Ishikawa (cell line): ENCODE results near the gene CTSS.

Experiments
- CEBPB ChIP-seq: IDR thresholded peaks from 2 replicates; pipeline ENCODE4 v1.6.1; 2012
- CREB1 ChIP-seq: IDR thresholded peaks from 2 replicates; pipeline ENCODE4 v1.6.1; 2012; ENCODE audit warnings: low read depth
- EGR1 ChIP-seq: IDR thresholded peaks from 2 replicates; pipeline ENCODE4 v1.6.1; 2012
- EP300 ChIP-seq: IDR thresholded peaks from 2 replicates; pipeline ENCODE4 v1.6.1; 2012; ENCODE audit warnings: borderline replicate concordance
- FOXM1 ChIP-seq: IDR thresholded peaks from 2 replicates; pipeline ENCODE4 v1.6.1; 2012; ENCODE audit warnings: low read depth, borderline replicate concordance
- NFIC ChIP-seq: IDR thresholded peaks from 2 replicates; pipeline ENCODE4 v1.6.1; 2012
- RAD21 ChIP-seq: IDR thresholded peaks from 2 replicates; pipeline ENCODE4 v1.6.1; 2012; ENCODE audit warnings: low read depth
- TAF1 ChIP-seq: IDR thresholded peaks from 2 replicates; pipeline ENCODE4 v1.6.1; 2012; ENCODE audit warnings: low read depth, mild to moderate bottlenecking
- TCF12 ChIP-seq: IDR thresholded peaks from 2 replicates; pipeline ENCODE4 v1.6.1; 2012; ENCODE audit warnings: low read depth
- TEAD4 ChIP-seq: IDR thresholded peaks from 2 replicates; pipeline ENCODE4 v1.6.1; 2012
- YY1 ChIP-seq: IDR thresholded peaks from 2 replicates; pipeline ENCODE4 v1.6.1; 2012; ENCODE audit warnings: low read depth
- ZBTB7A ChIP-seq: IDR thresholded peaks from 2 replicates; pipeline ENCODE4 v1.6.1; 2012; ENCODE audit warnings: low read depth
- TF ChIP-seq, protein P1 (sequence below): IDR thresholded peaks from 2 replicates; pipeline ENCODE4 v1.6.1; 2012
- TF ChIP-seq, protein P2 (sequence below): IDR thresholded peaks from 2 replicates; pipeline ENCODE4 v1.6.1; 2012; ENCODE audit warnings: low read depth, mild to moderate bottlenecking
- TF ChIP-seq, protein P3 (sequence below): IDR thresholded peaks from 2 replicates; pipeline ENCODE4 v1.6.1; 2012

CTSS gene

DNA sequence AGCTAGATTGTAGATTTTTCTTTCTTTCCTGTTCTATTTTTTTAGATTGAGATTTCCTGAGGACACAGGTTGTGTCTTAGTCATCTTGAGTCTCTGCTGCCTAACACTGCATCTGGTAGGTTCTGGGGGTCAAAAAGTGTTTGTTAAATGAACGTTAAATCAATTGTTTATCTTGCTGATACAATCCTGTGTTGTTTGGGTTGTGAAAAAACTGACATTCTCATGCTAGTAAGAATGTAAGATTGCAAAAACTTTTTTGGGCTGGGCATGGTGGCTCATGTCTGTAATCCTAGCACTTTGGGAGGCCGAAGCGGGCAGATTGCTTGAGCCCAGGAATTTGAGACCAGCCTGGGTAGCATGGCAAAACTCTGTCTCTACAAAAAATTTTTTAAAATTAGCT lies 39.1 kb upstream of the CTSS start:
- TF ChIP-seq, protein P1, sequence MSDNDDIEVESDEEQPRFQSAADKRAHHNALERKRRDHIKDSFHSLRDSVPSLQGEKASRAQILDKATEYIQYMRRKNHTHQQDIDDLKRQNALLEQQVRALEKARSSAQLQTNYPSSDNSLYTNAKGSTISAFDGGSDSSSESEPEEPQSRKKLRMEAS: no peak

DNA sequence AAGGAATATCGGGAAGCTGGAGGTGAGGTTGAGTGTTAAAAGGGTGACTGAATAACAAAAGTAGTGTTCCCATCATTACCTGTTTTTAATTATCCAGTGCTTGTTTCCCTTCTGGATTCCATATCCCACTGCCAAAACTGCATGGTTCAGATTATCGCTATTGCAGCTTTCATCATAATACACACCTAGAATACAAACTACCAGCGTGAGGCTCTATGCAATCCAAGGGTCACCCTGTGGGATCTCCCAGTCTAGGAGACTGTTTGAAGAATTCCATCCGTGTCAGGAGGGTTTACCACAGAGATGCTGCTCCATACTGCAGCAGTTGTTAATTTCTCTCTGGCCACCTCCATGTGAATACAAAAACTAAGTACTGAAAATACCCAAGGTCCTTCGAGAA lies 33.5 kb upstream of the CTSS start:
- no peak for TF ChIP-seq CEBPB
- no peak for TF ChIP-seq NFIC
- no peak for TF ChIP-seq TCF12
- no peak for TF ChIP-seq CREB1
- TF ChIP-seq, protein P1: no peak
- TF ChIP-seq RAD21: no peak
- no peak for TF ChIP-seq EP300
- TF ChIP-seq, protein P2, sequence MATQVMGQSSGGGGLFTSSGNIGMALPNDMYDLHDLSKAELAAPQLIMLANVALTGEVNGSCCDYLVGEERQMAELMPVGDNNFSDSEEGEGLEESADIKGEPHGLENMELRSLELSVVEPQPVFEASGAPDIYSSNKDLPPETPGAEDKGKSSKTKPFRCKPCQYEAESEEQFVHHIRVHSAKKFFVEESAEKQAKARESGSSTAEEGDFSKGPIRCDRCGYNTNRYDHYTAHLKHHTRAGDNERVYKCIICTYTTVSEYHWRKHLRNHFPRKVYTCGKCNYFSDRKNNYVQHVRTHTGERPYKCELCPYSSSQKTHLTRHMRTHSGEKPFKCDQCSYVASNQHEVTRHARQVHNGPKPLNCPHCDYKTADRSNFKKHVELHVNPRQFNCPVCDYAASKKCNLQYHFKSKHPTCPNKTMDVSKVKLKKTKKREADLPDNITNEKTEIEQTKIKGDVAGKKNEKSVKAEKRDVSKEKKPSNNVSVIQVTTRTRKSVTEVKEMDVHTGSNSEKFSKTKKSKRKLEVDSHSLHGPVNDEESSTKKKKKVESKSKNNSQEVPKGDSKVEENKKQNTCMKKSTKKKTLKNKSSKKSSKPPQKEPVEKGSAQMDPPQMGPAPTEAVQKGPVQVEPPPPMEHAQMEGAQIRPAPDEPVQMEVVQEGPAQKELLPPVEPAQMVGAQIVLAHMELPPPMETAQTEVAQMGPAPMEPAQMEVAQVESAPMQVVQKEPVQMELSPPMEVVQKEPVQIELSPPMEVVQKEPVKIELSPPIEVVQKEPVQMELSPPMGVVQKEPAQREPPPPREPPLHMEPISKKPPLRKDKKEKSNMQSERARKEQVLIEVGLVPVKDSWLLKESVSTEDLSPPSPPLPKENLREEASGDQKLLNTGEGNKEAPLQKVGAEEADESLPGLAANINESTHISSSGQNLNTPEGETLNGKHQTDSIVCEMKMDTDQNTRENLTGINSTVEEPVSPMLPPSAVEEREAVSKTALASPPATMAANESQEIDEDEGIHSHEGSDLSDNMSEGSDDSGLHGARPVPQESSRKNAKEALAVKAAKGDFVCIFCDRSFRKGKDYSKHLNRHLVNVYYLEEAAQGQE: no peak
- TF ChIP-seq YY1: no peak
- TF ChIP-seq TAF1: no peak
- TF ChIP-seq, protein P3, sequence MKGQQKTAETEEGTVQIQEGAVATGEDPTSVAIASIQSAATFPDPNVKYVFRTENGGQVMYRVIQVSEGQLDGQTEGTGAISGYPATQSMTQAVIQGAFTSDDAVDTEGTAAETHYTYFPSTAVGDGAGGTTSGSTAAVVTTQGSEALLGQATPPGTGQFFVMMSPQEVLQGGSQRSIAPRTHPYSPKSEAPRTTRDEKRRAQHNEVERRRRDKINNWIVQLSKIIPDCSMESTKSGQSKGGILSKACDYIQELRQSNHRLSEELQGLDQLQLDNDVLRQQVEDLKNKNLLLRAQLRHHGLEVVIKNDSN: no peak
- TF ChIP-seq FOXM1: no peak
- TF ChIP-seq EGR1: no peak

DNA sequence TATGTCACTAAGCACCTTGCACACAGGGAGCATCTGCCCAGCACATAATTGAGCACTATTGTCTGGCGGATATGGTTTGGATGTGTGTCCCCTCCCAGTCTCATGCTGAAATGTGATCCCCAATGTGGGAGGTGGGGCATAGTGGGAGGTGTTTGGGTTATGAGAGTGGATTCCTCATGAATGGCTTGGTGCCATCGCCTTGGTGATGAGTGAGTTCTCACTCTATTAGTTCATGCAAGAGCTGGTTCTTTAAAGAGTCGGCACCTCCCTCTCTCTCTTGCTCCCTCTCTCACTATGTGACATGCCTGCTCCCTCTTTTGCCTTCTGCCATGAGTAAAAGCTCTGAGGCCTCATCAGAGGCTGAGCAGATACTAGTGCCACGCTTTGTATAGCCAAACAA lies 32.9 kb upstream of the CTSS start:
- TF ChIP-seq CEBPB: no peak
- no peak for TF ChIP-seq ZBTB7A
- no peak for TF ChIP-seq FOXM1
- no peak for TF ChIP-seq CREB1
- TF ChIP-seq EGR1: no peak
- no peak for TF ChIP-seq NFIC
- TF ChIP-seq, protein P3: no peak
- TF ChIP-seq EP300: no peak
- TF ChIP-seq, protein P1: no peak
- TF ChIP-seq TEAD4: no peak
- no peak for TF ChIP-seq TAF1
- TF ChIP-seq TCF12: no peak
- TF ChIP-seq, protein P2: no peak
- no peak for TF ChIP-seq RAD21
- no peak for TF ChIP-seq YY1

DNA sequence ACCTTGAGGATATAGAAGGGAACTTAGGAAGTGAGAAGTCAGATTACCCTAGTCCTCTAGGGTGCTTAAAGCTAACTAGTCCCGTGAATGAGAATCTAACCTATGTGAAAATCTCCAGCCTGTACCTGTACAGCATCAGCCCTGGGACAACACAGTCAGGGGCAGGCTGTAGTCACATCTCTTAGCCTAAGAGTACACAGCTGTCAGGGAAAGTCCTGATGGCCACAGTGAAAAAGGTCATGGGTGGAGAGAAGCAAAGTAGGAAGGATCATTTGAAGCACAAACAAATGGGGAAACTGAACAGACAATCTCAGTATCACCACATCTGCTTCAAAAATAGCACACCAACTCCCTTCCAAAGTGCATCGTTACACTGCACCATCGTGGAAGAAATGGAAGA lies 30.8 kb upstream of the CTSS start:
- no peak for TF ChIP-seq EGR1
- TF ChIP-seq, protein P1: no peak
- no peak for TF ChIP-seq RAD21
- no peak for TF ChIP-seq TAF1
- TF ChIP-seq YY1: no peak
- no peak for TF ChIP-seq CREB1
- no peak for TF ChIP-seq TCF12
- no peak for TF ChIP-seq EP300
- no peak for TF ChIP-seq ZBTB7A

DNA sequence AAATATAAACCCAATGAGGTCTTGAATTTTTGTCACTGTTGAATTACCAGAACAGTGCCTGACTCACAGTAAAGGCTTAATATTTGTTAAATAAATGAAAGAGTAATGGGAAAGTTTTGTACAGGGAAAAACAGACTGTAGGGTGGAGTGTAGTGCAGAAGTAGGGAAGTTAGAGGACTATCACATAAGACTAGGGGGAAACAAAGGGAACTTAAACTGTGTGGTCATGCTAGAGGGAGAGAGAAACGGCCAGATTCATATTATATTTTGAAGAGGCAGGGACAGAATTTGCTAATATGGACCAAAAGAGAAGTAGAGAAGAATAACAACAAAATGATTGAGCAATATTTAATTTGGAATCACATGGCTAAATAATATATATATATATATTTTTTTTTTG lies 27.6 kb upstream of the CTSS start:
- no peak for TF ChIP-seq TCF12
- TF ChIP-seq EP300: no peak
- no peak for TF ChIP-seq TAF1
- no peak for TF ChIP-seq CEBPB

DNA sequence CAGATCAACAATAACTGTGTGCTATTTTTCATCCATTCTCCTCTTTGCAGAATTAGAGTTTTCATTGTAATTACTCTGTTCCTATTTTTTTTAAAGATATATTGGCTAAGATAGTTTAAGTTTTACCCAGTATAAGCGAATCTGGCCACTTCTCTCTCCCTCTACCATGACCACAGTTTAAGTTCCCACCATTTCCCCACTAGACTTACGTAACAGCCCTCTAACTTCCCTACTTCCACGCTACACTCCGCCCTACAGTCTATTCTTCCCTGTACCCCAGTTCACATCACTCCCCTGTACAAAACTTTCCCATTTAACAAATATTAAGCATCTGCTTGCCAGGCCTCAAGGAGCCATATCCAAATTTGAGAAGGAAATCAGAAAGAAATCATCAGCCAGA lies 26.0 kb upstream of the CTSS start:
- TF ChIP-seq TEAD4 (no peak), TCF12 (no peak), RAD21 (no peak), FOXM1 (no peak), TAF1 (no peak), ZBTB7A (no peak), CEBPB (no peak), NFIC (no peak)
- TF ChIP-seq, protein P3: no peak
- TF ChIP-seq, protein P2: no peak
- TF ChIP-seq, protein P1: no peak
